ENCODE results near the gene ATP5F1E. TPM values are rescaled to one million over a fixed set of nuclear protein-coding genes. Genes with fewer than 3 reads are reported as not detected.
"Not testable (repeated sequence)": the region's sequence is repeated elsewhere in the genome, so short reads cannot be mapped to it uniquely, and the experiment has no call there.

Gene ATP5F1E
- total RNA-seq, 1 donor from 2014 or later, result 60.1 TPM

DNA sequence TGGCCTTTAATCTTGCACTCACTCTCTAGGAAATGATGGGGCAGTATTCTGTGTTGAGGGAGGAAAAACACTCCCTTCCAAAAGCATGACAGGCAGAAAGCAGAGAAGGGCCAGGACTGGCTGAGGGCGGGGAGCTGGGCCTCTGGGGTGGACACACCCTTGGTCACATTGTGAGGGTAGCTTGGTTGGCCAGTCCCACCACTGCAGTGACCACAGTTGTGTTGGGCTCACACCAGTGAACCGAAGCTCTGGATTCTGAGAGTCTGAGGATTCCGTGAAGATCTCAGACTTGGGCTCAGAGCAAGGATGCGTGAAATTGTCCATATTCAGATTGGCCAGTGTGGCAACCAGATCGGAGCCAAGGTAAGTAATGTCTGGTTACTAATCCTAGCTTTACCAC, 12.9 kb downstream of the ATP5F1E start, which contains the start of gene TUBB1:
Gene TUBB1, plus strand, starts transcription at position 213 of the 400 bp plus-strand sequence. Its CDS starts 94 bp downstream, at position 307.
- no peak for DNase-seq (ENCODE audit: low spot score)

GRCh38 chr20:59018817-59019216, 13.3 kb downstream of the ATP5F1E start:
- no peak for DNase-seq (ENCODE audit: low spot score)

DNA sequence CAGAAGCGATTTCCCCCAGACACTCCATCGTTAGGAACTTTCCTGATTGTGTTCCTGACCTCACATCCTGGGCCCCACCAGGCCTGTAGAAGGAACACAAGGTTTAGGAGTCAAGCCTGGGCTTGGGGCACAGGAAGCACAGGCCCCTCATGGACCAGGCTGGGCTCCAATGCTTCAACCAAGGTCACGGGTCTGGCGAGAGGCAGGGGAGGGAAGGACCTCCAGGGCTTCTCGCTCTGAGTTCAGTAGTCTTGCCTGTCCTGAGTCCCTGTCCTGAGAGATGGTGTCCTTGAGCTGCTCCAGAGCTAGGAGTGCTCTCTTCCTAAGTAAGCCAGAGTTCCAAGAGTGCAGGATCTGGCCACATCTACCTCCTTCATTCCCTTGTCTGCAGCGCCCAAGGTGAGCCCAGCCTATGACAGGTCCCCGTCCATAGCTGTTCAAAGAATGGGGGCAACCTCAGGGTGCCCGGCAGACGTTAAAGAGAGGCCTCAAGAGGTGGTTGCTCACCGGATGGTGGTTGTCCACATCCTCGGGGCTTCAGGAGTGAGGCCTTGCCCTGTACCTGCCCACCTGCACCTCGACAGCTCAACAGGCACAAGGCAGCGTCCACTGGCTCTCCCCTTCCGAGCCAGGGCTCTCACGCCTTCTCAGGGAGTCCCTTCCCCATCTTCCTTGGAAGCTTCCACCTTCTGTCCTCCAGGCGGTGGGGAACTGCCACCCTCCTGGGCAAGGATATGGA, 14.5 kb downstream of the ATP5F1E start:
- DNase-seq (ENCODE audit: low spot score), result no peak

- no peak for DNase-seq (ENCODE audit: low spot score)
Measured at GRCh38 chr20:59016795-59017492, 15.2 kb downstream of the ATP5F1E start.

GRCh38 chr20:59015812-59016711, 16.1 kb downstream of the ATP5F1E start:
- no peak for DNase-seq (ENCODE audit: low spot score)

- DNase-seq (ENCODE audit: low spot score), result no peak
Measured at GRCh38 chr20:59015411-59015810, 16.7 kb downstream of the ATP5F1E start.

DNA sequence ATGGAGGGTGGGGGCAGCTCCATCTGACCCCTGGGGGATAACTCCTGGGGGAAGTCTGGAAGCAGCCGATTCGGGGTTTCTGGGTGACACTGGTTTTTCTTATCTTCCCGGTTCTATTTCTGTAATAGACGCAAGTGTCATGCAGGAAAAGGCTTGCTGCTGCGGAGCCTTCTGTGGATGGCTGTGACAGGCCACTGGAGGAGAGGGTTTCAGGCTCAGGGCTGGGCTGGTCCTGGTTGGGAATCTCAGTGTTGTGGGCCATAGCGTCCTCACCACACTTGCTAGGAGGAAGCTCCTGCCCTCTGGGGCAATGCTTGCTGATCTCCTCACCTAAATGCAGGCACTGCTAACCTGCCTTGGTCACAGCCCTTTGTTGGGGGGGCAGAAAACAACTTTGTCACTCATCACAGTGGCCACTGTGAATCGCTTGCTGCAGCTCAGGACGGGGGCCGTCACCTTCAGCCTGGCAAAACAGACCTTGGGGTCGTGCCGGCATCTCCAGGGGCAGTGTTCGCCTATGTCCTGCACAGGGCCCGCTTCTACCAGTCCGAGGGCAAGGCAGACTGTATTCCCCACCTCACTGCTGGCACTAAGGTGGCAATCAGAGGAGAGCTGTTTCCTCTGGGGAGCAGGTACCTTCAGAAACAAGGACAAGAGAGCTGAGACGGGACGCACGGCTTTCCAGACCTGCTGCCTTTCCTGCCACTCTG, 17.3 kb downstream of the ATP5F1E start:
- DNase-seq (ENCODE audit: low spot score), result no peak

GRCh38 chr20:59013959-59014608, 18.1 kb downstream of the ATP5F1E start:
- no peak for DNase-seq (ENCODE audit: low spot score)

- no peak for DNase-seq (ENCODE audit: low spot score)
Measured at GRCh38 chr20:59013031-59013951, 18.8 kb downstream of the ATP5F1E start.

- DNase-seq (ENCODE audit: low spot score), result not testable (repeated sequence)
Measured at GRCh38 chr20:59011874-59012157, 20.3 kb downstream of the ATP5F1E start.

DNA sequence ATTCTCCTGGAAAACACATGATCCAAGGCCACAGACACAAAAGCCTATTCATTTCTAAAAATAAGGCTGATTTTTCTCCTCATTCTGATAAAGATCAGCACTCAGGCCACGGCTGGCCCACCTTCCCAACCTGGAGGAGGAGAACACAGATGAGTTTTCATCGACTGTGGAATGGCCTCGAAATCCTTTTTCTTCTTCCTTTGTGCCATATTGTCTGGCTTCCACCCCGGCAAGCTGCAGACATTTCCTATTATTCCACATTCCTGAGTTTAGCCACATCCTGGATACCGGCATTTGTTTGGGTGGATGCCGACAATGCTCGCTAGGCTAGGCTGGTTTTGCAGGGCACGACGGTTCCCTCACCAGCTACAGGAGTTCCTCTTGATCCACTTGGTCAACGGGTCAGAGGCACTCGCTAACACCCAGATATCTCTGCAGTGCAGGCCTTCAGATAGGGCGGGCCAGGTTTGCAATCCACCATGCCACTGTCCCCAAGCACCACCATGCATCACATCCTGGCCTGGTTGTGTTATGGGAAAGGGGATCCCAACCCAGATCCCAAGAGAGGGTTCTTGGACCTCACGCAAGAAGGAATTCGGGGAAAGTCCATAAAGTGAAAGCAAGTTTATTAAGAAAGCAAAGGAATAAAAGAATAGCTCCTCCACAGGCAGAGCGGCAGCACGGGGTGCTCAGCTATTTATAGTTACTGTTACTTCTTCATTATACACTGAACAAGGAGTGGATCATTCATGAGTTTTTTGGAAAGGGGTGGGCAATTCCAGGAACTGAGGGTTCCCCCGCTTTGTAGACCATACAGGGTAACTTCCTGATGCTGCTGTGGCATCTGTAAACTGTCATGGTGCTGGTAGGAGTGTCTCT, 20.9 kb downstream of the ATP5F1E start:
- no peak for DNase-seq (ENCODE audit: low spot score)

DNA sequence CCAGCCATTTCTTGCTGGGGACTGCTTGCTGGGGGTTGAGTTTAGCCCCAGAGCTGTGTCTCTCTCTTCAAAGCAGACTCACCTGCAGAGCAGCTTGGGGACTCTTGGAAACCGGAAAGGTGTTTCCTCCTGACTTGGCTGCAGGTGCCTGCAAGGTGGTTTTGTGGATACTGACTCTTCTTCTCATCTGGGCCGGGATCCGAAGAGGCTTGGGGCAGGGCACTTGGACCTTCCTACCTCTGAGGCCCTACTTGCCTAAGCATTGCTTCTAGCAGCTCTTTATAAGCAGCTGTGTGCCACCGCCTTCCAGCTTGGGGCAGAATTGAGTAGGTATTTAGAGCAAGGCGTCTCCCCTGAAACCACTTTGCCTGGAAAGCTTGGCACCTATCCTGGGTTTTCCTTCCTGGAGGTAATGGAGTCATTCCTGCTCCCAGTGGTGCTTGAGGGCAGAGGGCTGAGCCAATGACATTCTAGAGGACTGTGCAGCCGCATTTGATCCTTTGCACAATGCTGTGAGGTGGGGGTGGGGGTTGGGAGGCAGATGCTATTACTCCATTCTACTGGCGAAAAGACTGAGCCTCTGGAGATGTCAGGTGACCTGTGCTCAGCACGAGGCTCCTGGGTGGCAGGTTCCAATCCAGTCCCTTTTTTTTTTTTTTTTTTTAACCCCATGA, 21.7 kb downstream of the ATP5F1E start:
- DNase-seq (ENCODE audit: low spot score), result no peak

- no peak for DNase-seq (ENCODE audit: low spot score)
Measured at GRCh38 chr20:59008715-59009336, 23.3 kb downstream of the ATP5F1E start.

DNA sequence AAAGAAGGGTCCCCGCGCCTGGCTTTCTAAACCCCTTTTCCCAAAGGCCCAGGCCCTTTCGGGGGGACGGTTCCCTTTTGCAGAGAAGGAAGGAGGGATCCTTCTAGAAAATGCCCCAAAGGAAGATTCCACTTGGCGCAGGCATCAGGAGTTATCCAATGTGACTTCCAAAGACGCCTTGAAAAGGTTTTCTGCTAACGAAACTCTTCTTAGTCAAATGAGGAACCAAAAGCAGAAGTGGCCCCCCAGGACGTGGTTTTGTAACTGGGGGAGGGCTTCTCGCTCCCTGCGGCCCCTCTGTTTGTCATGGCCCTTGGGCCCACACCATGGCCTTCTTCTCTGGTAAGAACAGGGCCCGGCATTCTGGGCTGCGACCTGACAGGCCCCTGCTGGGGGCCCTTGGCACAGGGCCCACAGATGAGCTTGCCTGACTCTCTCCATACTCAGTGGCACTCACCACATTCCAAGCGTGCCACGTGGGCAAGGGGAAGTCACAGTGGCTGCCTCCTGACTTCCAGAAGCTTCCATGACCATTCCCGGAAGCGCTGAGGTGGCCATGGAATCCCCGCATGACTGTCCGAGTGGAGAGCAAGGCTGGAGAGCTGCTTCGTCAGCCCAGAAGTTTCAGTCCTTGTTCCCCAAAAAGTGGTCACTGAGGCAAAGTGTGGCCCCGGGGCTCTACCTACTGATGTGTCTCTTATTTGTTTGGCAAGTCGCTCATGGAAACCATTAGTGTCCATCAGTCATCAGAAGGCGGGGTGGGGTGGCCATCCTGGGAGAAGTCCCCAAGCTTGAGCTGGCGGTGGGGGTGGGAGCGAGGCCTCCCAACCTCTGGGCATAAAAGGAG, 24.2 kb downstream of the ATP5F1E start:
- peak; percentile 48 for DNase-seq (ENCODE audit: low spot score)

DNA sequence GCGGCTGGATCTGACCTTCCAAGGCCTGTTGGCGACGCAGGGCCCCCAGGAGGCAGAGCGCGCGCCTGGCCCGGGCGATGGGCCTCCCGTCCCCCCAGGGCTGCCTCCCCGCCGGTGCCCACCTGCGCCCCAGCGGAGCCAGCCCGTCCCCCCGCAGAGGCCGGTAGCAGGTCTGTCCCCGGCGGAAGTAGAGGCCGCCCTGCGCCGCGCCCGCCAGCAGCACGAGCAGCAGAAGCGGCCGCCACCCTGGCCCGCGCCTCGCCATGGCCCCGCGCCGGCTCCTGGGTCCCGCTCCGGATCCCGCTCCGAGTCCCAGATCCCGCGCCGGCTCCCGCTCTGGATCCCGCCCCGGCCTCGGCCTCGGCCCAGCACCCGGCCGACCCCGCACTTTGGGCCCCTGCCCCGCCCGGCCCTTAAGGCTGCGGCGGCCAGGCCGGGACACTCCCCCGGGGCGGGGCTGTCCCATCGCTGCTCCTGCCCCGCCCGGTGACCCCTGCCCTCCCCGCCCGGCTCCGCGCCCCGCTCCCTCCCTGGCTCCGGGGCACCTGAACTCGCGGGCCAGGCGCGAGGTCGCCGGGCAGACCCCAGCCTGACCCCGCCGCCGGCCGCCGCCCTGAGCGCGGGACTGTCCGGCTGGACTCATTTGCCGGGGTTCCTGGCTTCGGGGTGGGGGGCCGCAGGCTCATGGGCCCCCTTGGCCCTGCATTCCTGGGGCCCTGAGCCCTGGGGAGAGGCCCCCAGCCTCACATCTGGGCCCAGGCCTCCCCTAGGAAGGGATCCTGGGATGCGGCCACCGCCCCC, 25.1 kb downstream of the ATP5F1E start, which contains the start of gene CTSZ:
Gene CTSZ, minus strand, starts transcription at position 391 of the 801 bp plus-strand sequence. Its CDS starts 126 bp downstream, at position 265.
- DNase-seq (ENCODE audit: low spot score), result peak; percentile 29
